ENCODE measurements around the gene HIGD2A.
A peak's percentile ranks its signal among the peaks of the same experiment; 100 is the strongest.

The HIGD2A gene

DNA sequence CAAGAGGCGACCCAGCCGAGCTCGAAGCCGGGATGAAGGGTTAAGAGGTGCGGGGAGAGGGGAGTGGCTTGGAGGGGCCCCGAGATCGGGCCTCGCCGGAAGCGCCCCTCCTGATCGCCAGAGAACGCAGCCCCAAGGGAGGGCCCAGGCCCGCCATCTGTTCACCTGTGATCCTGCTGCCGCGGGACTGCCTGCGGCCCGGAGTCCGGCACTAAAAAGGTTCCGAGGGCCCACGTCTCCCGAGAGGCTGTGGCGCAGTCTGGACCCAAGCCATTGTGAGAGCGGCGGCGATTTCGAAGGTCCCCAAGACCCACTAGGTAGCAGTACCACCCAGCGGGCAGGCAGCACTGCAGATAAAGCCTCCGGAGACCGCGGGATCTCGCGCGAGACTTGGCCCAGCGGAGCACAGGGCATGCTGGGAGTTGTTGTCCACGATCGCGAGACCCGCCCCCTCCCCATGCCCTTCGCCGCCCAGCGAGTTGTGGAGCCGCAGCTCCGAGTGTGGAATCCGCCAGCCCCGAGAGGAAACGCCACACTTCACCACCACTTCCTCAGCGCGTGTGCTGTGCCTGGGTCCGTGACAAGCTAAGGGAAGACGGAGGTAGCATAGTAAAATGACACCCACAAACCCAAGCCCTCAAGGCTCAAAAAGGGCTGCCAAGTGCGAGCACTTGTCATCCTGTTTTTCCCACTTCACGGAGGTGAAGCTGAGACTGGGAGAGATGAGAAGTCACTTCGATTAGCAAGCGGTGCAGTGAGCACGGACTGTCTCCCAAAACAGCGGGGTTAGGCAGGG is 26.9 kb upstream of the HIGD2A start, which contains the start of gene KIAA1191:
TSS of gene KIAA1191 (minus strand) at position 328 of the 796 bp plus-strand sequence. CDS start 2,256 bp downstream, outside the sequence.
- no peak for TF ChIP-seq GATA3 (IDR thresholded peaks at IDR 0.05; ENCODE audit: low read depth, low read length)
- peak; percentile 65 for TF ChIP-seq GATA2 (IDR thresholded peaks at IDR 0.05; ENCODE audit: low read depth, low read length)

DNA sequence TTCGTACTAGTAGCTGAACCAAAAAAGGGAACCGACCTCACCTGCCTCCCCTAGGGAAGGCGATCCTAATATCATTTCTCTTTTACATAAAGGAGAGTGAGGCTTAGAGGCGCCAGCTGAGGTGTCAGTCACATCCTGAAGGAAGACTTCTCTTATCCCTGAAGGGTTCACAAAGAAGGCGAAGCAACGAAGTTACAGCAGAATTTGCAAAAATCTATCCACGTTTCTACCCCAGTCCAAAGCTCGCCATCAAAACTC is 26.4 kb upstream of the HIGD2A start:
- no peak for TF ChIP-seq GATA3 (IDR thresholded peaks at IDR 0.05; ENCODE audit: low read depth, low read length)
- no peak for TF ChIP-seq GATA2 (IDR thresholded peaks at IDR 0.05; ENCODE audit: low read depth, low read length)

DNA sequence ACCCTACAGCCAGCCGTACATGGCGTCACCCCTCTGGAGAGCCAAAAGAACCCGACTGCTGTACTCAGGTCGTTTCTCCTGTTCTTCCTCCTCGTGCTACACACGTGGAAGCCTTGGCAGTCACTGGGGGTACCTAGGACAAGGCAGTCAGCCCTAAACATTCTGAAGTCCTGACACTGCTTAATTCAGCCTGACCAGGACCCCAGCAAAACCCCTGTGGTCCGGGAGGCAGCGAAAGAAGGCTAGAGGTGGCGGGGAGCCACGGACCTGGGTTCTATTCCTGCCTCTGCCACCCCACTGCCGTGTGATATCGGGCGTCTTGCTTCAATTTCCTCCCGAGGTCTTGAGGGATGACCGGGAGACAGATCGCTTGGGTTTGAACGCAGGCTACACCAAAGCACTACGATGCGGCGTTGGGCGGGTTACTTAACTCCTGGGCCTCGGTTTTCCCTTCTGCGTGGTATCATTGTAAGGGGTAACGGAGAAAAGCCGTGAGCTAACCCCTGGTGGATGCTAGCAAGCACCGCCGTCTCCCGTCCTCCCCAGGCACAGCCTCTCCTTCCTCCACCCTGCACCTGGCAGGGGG is 23.7 kb upstream of the HIGD2A start:
- TF ChIP-seq GATA3 (IDR thresholded peaks at IDR 0.05; ENCODE audit: low read depth, low read length) (no peak), GATA2 (IDR thresholded peaks at IDR 0.05; ENCODE audit: low read depth, low read length) (no peak)

DNA sequence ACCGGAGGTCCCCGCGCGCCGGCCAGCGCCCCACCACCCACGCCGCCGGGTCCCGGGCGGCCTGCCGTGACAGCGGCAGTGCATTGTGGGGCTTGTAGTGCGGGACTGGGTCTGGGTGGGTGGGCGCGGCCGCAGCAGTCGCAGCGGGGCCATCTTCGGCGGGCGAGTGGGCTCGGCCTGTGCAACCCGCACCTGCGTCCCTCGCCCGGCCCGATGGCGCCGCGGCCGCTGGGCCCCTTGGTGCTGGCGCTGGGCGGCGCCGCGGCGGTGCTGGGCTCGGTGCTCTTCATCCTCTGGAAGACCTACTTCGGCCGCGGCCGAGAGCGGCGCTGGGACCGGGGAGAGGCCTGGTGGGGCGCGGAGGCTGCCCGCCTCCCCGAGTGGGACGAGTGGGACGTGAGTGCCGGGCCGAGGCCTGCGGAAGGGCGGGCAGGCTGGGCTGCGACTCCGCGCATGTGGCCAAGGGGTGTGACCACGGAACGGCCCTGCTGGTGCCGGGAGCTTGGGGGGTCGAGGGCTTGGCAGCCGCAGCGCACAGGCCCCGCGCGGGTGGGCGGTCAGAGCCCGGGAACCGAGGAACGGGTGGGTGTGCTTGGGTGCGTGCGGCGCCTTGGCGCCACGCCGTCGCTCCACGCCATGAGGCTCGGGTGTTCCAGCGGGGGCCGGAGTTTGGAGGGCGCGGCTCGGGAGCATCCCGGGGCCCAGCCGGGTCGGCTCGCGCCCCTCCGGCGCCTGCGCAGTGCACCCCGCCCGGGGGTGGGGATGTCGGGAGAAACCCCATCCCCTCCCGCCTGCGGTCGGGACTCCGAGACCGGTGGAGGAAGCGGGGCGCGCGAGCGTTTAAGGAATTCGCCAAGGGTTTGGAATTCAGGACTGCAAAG is 23.0 kb upstream of the HIGD2A start, which contains the start of gene ARL10:
TSS of gene ARL10 (plus strand) at position 137 of the 881 bp plus-strand sequence. CDS start at position 214, 77 bp downstream.
- TF ChIP-seq GATA3 (IDR thresholded peaks at IDR 0.05; ENCODE audit: low read depth, low read length) (no peak), GATA2 (IDR thresholded peaks at IDR 0.05; ENCODE audit: low read depth, low read length) (no peak)

DNA sequence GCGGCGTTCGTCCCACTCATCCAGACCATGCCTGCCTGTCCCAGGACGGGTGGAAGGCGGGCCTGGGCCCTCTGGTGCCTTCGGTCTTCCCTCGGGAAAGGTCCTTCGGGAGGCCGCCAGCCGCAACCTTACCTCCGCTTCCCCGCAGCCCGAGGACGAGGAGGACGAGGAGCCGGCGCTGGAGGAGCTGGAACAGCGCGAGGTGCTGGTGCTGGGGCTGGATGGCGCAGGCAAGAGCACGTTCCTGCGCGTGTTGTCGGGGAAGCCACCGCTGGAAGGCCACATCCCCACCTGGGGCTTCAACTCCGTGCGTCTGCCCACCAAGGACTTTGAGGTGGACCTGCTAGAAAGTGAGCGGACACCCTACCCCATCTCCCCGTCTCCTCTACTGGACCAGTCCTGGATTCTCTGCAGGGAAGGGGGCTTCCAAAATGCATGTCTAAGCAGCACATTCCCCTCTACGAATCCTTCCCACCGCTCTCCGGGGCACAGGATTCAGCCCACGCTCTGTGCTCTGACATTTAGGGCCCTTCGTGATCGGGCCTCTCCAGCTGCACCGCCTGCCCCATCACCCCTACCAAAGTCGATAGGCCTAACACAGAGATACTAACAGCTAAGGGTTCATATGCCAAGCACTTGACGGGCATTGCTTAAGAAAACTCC is 22.2 kb upstream of the HIGD2A start:
- TF ChIP-seq GATA2 (IDR thresholded peaks at IDR 0.05; ENCODE audit: low read depth, low read length) (no peak), GATA3 (IDR thresholded peaks at IDR 0.05; ENCODE audit: low read depth, low read length) (no peak)

DNA sequence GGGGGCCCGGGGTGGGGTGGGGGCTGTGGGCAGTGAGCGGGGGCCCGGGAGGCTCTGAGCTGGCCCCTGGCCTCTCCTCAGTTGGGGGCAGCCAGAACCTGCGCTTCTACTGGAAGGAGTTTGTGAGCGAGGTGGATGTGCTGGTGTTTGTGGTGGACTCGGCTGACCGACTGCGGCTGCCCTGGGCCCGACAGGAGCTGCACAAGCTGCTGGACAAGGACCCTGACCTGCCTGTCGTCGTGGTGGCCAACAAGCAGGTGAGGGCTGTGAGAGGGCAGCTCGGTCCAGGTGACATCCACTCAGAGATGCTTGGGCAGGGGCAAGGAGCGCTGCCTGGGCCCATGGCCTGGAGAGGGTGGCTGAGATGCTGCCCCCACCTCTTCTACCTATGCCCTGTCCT is 19.8 kb upstream of the HIGD2A start:
- no peak for TF ChIP-seq GATA3 (IDR thresholded peaks at IDR 0.05; ENCODE audit: low read depth, low read length)
- TF ChIP-seq GATA2 (IDR thresholded peaks at IDR 0.05; ENCODE audit: low read depth, low read length): no peak

DNA sequence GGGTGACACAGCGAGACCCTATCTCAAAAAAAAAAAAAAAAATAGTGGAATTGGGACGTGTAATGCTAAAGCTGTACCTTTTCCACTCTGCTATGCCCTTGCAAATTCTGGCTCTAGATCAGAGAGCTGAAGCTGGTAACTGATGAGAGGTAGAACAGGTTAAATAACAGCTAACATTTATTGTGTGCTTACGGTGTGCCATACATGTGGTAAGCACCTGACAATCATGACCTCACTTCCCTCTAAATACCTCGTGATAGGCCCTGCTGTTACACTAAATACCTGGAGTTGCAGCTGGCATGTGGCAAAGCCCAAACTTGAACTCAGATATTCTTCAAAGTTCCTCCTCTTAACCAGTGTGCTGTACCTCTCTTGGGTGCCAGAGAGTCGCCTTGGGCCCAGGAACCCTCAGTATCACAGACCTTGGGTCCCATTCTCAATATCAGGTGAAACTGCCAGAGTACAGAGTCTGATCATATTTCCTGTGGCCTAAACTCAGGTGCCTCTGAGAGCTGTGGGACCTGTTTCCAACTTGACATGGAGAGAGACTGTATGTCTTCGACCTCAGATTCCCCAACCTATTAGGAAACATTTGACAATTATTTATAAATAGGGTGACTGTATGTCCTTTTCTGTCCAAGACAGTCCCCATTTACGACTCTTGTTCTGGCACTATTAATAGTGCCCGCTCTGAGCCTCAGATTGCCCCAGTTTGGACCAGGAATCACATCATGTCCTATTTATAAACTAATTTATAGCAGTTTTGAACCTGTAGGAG is 18.4 kb upstream of the HIGD2A start:
- no peak for TF ChIP-seq GATA2 (IDR thresholded peaks at IDR 0.05; ENCODE audit: low read depth, low read length)
- TF ChIP-seq GATA3 (IDR thresholded peaks at IDR 0.05; ENCODE audit: low read depth, low read length): no peak

DNA sequence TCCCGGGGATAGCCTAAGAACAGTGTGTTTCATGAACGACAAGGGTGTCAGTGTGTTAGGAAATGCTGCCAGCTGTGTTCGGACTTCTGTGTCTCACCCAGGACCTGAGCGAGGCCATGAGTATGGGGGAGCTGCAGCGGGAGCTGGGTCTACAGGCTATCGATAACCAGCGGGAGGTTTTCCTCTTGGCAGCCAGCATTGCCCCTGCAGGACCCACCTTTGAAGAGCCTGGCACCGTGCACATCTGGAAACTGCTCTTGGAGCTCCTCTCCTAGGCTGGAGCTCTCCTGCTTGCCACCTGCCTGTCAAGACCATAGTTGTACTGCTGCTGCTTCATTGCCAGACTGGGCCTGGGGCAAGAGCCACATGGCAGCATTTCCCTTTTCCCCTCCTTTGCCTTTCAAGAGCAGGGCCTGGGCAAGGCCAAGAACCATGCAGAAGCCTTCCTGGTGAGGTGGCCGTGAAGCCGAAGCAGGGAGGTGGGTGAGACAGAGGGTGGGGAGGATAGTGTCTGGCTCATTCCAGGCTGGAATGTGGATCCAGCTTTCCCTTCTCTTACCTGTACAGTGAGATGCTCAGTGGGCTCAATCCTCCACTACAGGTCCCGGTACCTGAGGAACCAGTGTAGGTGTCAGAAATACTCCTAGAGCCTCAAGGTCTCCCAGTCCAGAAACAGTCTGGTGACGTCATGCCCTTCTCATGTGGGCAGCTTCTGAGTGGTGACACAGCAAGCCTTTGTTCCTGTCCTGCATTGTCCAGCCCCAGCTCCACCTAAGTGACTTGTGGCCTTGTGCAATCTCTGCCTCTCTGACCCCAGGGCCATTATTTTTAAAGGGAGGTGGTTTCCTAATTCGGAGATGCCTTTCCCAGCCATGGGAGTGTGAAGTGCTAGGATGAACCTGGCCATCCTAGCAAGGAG is 16.7 kb upstream of the HIGD2A start:
- TF ChIP-seq GATA2 (IDR thresholded peaks at IDR 0.05; ENCODE audit: low read depth, low read length) (no peak), GATA3 (IDR thresholded peaks at IDR 0.05; ENCODE audit: low read depth, low read length) (no peak)

DNA sequence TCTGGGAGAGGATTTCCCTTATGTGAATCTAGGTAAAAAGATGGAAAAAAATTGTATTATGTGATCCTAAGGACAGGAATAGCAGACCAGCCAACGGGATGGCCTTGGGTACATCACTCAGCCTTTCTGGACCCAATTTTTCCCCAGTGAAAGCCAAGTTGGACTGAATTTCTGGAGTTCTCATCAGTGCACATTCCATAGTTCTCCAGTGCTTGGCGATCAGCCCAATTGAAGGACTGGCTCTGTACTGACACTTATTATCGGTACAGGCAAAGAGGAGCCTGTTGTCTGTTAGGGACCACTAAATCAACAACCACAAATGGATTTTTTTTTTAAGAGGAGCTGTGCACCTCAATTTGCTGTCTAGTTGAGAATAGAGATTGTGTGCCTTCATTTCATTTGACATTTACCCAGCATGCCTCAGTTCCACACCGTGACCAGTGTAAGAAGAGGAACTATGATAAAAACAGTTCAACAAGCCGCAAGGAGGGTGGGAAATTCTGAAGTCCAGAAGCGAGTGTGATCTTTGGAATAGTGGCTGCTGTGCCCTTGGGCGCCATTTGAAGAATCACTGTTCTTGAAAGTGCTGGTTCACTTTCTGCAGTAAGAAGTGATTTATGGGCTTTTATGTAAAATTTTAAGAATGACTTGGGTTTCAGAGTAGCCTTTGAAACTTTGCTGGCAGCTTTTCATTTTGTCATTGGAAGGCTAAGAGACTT is 15.3 kb upstream of the HIGD2A start:
- TF ChIP-seq GATA3 (IDR thresholded peaks at IDR 0.05; ENCODE audit: low read depth, low read length): no peak

DNA sequence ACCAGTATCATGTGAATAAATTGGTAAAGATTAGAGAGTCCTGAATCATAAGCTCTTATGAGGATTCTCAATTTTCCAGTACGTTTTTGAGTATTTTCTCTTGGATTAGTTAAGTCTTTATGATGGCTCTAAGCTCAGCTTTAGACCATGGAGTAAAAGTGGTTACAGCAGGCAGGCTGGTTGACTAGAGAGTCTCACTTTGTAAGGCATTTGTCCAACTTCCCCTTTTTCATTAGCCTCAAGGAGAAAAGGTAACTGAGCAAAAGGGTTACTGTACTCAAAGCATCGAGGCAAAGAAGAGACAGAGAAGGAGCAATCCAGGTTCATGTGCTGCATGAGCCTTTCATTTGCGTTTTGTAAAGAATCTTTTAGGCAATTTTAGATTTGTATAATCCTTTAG is 8.7 kb upstream of the HIGD2A start:
- TF ChIP-seq GATA3 (IDR thresholded peaks at IDR 0.05; ENCODE audit: low read depth, low read length): no peak
- TF ChIP-seq GATA2 (IDR thresholded peaks at IDR 0.05; ENCODE audit: low read depth, low read length): no peak

DNA sequence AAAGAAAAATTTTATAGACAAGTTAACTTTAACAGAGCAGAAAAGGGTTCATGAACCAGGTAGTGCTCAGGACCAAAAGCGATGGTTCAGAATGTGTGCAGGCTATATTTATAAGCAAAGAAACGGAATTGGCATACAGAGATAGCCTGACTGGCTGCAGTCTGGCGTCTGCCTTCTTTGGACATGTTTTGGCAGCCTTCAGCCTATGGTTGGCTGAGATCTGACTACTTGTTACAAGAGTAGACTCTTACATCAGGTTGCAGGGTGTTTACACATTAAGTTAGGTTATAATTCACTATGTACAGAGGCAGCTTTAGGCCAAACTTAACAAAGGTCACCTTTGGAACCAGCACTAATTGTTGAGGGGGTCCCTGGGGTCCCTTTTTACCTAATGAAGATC is 7.1 kb upstream of the HIGD2A start:
- TF ChIP-seq GATA3 (IDR thresholded peaks at IDR 0.05; ENCODE audit: low read depth, low read length): no peak
- no peak for TF ChIP-seq GATA2 (IDR thresholded peaks at IDR 0.05; ENCODE audit: low read depth, low read length)

DNA sequence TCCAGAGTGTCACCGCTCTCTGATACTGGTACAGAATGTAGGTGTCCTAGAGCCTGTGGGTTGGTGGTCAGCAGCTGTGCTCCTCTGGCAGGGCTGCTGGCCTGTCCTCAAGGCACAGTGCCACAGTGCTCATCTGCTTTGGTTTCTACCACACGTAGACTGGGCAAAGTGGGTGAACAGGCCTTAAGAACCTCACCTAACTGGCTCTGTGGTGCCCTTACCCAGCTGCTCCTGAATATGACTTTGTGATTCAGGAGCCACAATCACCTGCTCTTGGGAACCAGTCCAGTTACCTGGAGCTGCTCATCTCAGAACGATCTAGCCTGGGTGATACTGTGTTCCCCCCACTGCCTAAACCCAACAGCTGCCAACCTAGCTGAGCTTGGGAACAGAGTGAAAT is 6.6 kb upstream of the HIGD2A start:
- no peak for TF ChIP-seq GATA2 (IDR thresholded peaks at IDR 0.05; ENCODE audit: low read depth, low read length)
- no peak for TF ChIP-seq GATA3 (IDR thresholded peaks at IDR 0.05; ENCODE audit: low read depth, low read length)
